ENCODE results near the gene MLIP. TPM values are rescaled to one million over a fixed set of nuclear protein-coding genes. Genes with fewer than 3 reads are reported as not detected.

MLIP gene
- total RNA-seq, 3 donors from 2014 or later, result 0.44 to 4.5 TPM; not detected in 1

GRCh38 chr6:54151861-54152260 is 40.6 kb downstream of the MLIP start:
- H3K27ac ChIP-seq, result no peak overlapping the region
- intact Hi-C loops (cut with DNase I; ENCODE audit: low total_unique reads), result loop anchor here (5.0 kb wide), 1 partner anchor 150 kb away; no protein-coding TSS in a partner anchor
- TF ChIP-seq, protein P1, sequence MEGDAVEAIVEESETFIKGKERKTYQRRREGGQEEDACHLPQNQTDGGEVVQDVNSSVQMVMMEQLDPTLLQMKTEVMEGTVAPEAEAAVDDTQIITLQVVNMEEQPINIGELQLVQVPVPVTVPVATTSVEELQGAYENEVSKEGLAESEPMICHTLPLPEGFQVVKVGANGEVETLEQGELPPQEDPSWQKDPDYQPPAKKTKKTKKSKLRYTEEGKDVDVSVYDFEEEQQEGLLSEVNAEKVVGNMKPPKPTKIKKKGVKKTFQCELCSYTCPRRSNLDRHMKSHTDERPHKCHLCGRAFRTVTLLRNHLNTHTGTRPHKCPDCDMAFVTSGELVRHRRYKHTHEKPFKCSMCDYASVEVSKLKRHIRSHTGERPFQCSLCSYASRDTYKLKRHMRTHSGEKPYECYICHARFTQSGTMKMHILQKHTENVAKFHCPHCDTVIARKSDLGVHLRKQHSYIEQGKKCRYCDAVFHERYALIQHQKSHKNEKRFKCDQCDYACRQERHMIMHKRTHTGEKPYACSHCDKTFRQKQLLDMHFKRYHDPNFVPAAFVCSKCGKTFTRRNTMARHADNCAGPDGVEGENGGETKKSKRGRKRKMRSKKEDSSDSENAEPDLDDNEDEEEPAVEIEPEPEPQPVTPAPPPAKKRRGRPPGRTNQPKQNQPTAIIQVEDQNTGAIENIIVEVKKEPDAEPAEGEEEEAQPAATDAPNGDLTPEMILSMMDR (IDR thresholded peaks at IDR 0.05), result no peak
- TF ChIP-seq POLR2A (IDR thresholded peaks at IDR 0.05) (no peak), POLR2AphosphoS5 (IDR thresholded peaks at IDR 0.05) (no peak)
- H3K4me3 ChIP-seq, result no peak overlapping the region
- no peaks in the 10 kb centered on the region for H3K9me3 ChIP-seq
- no peaks in the 10 kb centered on the region for H3K27me3 ChIP-seq
- H3K36me3 ChIP-seq, result no peaks in the 10 kb centered on the region
- H3K4me1 ChIP-seq, result no peaks in the 10 kb centered on the region
- no peak for DNase-seq (ENCODE audit: low spot score in 2 of 2)

DNA sequence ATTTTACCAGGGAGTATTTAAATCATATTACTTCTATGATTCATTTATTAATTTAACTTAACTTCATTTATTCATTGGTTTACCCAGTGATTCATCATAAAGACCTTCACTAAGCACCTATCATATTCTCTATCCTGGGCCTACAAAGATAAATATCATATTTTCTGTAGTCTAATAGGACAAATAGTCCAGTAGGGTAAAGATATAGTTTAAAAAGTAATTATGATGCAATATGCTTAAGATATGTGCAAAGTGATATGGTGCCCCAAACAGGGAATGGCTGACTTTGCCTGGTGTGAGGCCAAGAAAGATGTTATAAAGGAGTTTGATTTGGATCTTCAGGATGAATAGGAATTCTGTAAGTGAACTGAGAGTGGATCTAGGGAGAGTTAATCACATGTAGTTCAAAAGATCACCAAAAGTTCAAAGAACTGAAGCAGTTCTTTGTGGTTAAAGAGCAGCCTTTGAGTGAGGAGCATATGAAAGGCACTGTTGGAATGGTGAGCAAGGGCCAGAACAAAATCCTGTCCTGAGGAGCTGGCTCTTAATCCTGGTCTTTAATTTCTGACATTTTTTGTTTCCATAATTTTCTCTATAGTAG is 45.5 kb downstream of the MLIP start:
- TF ChIP-seq POLR2AphosphoS5 (IDR thresholded peaks at IDR 0.05), result no peak
- TF ChIP-seq, protein P1 (IDR thresholded peaks at IDR 0.05), result no peak
- TF ChIP-seq POLR2A (IDR thresholded peaks at IDR 0.05), result no peak
- intact Hi-C loops (cut with DNase I; ENCODE audit: low total_unique reads), result no loop called here
- H3K27ac ChIP-seq, result no peak overlapping the region
- H3K9me3 ChIP-seq, result no peaks in the 10 kb centered on the region
- no peaks in the 10 kb centered on the region for H3K4me1 ChIP-seq
- H3K4me3 ChIP-seq, result no peak overlapping the region
- no peak for DNase-seq (ENCODE audit: low spot score in 2 of 2)
- H3K27me3 ChIP-seq, result no peaks in the 10 kb centered on the region
- no peaks in the 10 kb centered on the region for H3K36me3 ChIP-seq

DNA sequence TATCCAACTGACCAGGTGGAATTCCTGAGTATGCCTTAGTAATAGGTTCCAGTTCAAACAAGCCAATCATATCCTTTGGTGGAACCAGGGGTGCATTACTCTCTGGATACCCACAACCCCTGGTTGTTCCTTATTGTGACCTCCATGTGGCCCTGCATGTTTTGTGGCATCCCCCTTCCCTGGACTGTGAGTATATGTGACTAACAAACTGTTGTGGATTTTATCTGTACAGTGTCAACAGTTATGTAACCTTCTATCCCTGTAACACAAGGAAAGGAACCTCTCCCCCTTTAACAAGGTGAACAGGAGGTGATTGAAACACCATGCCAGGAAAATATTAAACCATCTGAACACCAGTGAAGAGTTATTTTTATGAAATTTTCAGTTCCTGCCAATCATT is 46.2 kb downstream of the MLIP start:
- TF ChIP-seq, protein P1 (IDR thresholded peaks at IDR 0.05), result no peak
- no peak for TF ChIP-seq POLR2AphosphoS5 (IDR thresholded peaks at IDR 0.05)
- TF ChIP-seq POLR2A (IDR thresholded peaks at IDR 0.05), result no peak
- Histone ChIP-seq H3K36me3 (no peaks in the 10 kb centered on the region), H3K27me3 (no peaks in the 10 kb centered on the region), H3K9me3 (no peaks in the 10 kb centered on the region), H3K4me3 (no peak overlapping the region), H3K27ac (no peak overlapping the region), H3K4me1 (no peaks in the 10 kb centered on the region)
- DNase-seq (ENCODE audit: low spot score in 2 of 2), result no peak
- intact Hi-C loops (cut with DNase I; ENCODE audit: low total_unique reads), result no loop called here

DNA sequence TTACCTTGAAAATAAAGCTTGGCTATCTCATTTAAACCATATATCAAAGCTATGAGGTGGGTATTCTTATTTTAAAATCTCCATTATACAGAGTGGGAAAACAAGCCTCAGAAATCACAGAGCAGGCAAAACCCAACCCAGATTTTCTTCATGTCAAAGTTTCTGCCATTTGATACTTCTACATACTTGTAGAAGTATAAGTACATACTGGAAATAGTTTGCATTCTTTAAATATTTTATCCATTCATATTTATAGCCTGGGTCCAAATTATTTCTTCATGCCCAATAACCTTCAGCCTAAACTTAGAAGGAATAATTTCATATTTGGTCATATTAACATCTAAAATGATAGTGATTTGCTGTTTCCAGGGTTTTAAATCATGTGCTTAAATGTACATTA is 61.8 kb downstream of the MLIP start:
- H3K27me3 ChIP-seq, result no peaks in the 10 kb centered on the region
- H3K36me3 ChIP-seq, result no peaks in the 10 kb centered on the region
- H3K4me3 ChIP-seq, result no peak overlapping the region
- H3K27ac ChIP-seq, result no peak overlapping the region
- no peak for DNase-seq (ENCODE audit: low spot score in 2 of 2)
- intact Hi-C loops (cut with DNase I; ENCODE audit: low total_unique reads), result no loop called here
- TF ChIP-seq, protein P1 (IDR thresholded peaks at IDR 0.05), result no peak
- TF ChIP-seq POLR2A (IDR thresholded peaks at IDR 0.05) (no peak), POLR2AphosphoS5 (IDR thresholded peaks at IDR 0.05) (no peak)
- H3K9me3 ChIP-seq, result no peaks in the 10 kb centered on the region
- H3K4me1 ChIP-seq, result no peaks in the 10 kb centered on the region

DNA sequence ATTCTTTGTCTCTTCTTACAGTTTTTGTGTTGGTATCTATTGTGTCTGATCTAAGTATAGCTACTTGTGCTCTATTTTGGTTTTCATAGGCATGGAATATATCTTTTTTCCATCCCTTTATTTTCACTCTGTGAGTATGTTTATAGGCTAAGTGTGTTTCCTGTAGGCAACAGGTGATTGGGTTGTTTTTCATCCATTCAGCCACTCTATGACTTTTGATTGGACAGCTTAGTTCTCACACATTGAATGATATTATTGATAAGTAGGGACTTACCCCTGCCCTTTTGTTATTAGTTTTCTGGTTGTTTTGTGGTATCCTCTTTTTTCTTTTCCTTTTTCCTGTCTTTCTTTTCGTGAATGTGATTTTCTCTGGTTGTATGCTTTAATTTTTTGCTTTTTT is 67.9 kb downstream of the MLIP start:
- no peaks in the 10 kb centered on the region for H3K27me3 ChIP-seq
- H3K36me3 ChIP-seq, result no peaks in the 10 kb centered on the region
- H3K27ac ChIP-seq, result no peak overlapping the region
- DNase-seq (ENCODE audit: low spot score in 2 of 2), result no peak
- intact Hi-C loops (cut with DNase I; ENCODE audit: low total_unique reads), result no loop called here
- TF ChIP-seq, protein P1 (IDR thresholded peaks at IDR 0.05), result no peak
- no peak for TF ChIP-seq POLR2AphosphoS5 (IDR thresholded peaks at IDR 0.05)
- no peak for TF ChIP-seq POLR2A (IDR thresholded peaks at IDR 0.05)
- H3K9me3 ChIP-seq, result no peaks in the 10 kb centered on the region
- no peaks in the 10 kb centered on the region for H3K4me1 ChIP-seq
- no peak overlapping the region for H3K4me3 ChIP-seq

Measured in breast epithelium (tissue), 4 donors.